Inflammatory macrophage (primary cell): ENCODE results near the gene FRY.

Experiments
- DNase-seq, 2 donors: peaks; one replicate each; pipeline ENCODE4 v3.0.0-alpha.2; 2020 to 2022

FRY gene

DNA sequence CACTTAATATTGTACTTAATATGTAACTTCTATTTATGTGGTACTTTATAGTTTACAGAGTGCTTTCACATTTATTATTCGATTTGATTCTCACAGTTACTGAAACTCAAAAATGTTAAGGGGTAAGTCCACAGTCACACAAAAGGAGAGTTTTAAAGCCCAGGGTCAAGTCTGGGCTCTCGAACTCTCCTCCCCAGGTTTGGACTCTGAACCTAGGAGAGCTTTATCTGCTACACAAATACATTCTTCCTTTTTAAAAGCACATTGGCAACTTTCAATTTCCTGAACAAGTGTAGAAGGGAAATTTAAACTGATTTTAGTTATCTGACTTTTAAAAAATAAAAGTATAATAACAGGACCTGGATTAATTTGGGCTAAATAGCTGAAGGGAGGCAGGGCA is 144.4 kb downstream of the FRY start:
- DNase-seq, result no peak

DNA sequence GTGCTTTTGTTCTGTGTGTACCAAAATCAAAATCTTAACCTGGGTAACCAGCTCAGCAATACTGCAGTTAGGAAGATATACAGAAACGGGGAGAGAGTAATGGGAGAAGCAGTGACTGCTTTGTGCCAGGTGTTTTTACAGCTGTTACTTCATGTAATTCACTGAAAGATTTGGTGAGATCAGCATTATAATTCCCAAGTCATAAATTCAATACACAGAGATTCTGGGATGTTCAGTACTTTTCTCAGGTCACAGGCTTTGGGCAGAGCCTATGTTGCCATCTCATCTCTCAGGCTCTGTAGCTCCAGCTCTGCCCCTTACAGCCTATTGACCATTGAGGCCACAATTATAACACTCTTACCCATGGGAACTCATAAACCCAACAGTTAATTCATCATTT is 145.1 kb downstream of the FRY start:
- no peak for DNase-seq

DNA sequence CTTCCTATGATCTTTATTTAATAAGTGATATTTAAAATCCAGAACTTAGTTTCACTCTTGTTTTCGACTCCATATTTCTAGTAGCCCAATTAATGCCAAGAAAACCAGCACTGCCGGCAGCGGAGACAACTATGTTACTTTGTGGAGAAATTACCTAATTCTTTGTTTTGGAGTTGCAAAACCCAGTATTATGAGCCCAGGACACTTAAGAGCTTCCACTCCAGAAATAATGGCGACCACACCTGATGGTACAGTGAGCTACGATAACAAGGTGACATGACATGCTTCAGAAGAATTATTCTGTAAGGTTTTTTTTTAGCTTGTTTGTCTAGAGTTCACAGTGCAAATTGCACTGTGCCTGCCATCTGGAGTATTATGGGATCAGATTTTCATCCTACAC is 147.2 kb downstream of the FRY start:
- DNase-seq, result no peak

DNA sequence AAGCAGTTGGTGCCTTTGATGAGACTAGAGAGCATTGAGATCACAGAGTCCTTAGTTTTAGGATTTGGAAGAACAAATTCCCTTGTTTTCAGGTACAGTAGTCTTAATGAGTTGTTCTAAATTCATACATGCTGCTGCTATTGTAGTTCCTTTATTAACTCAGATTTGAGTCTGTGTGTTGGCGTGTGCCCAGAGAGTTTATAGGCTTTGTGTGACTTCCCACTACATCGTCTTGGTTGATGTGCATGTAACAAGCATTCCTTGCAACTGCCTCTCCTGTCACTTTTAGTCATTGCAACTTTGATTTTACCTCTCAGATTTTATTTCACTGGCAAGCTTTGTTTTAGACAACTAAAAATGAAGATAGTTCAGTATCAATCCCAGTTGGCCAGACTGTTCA is 148.1 kb downstream of the FRY start:
- no peak for DNase-seq

DNA sequence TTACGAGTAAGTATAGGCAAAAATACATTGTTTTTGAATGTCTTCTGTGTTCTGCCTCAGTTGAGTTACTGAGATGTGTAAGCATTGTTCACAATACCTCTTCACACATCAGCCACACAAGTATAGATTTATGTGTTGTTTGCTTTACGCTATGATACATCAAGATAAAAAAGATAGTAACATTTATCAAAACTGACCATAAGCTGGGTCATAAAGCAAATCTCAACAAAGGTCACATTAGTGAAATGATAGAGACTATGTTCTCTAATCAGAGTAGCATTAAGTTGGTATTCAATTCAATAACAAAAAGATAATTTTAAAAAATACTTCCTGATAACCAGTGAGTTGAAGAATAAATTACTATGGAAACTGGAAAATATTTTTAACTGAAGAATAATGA is 156.1 kb downstream of the FRY start:
- DNase-seq, result no peak

DNA sequence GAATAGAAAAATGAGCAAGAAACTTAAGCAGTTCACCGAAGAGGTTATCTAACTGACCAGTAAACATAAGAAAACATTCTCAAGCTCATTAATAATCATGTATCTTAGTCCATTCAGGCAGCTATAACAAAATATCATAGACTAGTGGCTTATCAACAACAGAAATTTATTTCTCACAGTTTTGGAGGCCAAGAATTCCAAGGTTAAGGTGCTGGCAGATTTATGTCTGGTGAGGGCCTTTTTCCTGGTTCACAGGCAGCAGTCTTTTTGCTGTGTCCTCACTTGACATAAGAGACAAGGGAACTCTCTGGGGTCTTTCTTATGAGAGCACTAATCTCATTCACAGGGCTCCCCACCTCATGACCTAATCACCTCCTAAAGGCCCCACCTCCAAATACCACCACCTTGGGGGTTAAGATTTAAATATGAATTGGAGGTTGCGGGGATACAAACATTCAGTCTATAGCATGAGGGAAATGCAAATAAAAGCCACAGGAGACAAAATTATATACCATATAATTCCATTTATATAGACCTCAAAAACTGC is 160.0 kb downstream of the FRY start:
- DNase-seq, result no peak

DNA sequence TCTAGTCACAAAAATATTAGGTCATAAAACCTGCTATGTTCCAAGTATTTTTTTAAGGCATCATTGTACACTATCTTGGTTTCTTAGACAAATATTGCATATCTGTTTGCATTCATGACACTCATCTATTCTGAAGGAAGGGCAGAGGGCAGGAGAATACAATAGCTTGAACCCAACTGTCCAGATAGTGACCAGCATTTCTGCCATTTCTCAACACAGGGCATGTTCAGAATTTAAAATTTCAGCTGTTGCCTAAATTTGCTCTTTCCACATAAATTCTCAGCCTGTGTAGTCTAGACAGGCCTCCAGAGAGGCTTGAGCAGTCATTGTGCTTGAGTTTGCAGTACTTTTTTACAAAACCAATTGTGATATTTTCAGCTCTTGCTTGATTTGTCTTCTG is 164.1 kb downstream of the FRY start:
- no peak for DNase-seq

DNA sequence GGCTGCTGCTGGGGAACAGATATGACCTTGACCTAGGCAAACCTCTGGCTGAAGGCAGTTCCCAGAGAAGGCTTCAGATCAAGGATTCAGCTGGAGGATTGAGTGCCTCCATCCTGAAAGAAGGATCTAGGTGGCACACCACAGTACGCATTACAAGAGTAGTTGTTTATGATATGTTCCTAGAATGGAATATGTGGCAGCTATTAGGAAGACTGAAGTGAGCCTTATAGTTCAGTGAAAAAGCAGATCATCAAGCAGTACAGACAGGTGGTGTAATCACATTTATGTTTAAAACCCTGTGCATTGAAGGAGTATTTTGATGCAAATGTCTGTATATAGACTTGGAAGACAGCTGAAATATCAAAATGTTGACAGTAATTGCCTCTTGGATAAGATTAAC is 167.6 kb downstream of the FRY start:
- no peak for DNase-seq

DNA sequence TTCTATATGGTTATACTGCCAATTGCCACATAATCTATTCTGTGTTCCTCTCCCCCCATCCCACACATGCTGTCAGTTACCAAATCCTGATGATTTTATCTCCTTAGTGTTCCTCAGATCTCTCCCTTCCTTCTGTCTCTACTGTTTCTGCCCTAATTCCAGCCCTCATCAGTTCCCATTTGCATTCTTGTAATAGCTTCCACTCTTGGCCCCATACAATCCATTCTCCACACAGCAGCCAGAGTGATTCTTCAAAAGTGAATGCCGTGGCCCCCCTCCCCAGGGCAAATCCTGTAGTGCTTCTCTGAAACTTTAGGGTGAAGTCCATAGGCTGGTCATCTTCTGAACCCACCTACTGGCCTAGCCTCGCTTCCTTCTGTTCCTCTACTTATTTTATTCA is 169.2 kb downstream of the FRY start:
- no peak for DNase-seq

DNA sequence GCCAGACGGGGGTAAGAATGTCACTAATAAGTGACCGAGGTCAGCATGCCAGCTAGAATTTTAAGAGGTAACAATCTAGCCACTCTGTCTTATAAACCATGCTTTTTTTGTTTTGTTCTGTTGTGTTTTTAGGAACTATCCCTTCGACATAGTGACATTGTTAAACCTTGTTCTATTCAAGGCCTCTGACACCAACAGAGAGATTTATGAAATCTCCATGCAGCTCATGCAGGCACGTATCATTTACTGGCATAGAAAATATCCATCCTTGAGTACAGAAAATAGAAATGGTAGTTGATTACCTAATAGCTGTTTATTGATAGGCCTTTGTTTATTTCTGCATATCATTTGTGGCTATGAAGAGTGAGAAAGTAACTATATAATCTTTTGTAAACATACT is 170.2 kb downstream of the FRY start:
- DNase-seq, result no peak

DNA sequence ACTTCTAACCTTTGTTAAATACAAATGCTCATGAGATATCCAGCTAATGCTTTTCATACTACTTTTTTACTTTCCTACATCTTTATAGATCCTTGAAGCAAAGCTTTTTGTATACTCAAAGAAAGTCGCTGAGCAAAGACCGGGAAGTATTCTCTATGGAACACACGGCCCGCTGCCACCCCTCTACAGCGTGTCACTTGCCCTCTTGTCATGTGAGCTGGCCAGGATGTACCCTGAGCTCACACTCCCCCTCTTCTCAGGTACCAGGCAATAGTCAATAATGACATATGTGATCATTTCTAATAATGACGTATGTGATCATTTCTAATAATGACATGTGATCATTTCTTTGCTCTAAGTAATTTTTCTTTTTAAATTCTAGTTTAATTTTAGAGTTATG is 170.7 kb downstream of the FRY start:
- no peak for DNase-seq

DNA sequence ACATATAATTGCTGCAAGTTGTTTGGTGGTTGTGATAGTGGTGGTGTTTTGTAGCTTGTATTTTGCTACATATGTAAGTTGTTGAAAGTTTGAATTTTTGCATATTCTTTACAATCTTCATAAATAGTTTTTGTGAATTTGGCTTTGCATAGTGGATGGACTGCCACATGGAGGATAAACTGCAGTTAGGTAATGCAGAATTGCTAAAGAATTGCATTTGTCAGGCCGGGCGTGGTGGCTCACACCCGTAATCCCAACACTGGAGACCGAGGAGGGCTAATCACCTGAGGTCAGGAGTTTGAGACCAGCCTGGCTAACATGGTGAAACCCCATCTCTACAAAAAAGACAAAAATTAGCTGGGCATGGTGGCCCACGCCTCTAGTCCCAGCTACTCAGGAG is 171.6 kb downstream of the FRY start:
- no peak for DNase-seq

DNA sequence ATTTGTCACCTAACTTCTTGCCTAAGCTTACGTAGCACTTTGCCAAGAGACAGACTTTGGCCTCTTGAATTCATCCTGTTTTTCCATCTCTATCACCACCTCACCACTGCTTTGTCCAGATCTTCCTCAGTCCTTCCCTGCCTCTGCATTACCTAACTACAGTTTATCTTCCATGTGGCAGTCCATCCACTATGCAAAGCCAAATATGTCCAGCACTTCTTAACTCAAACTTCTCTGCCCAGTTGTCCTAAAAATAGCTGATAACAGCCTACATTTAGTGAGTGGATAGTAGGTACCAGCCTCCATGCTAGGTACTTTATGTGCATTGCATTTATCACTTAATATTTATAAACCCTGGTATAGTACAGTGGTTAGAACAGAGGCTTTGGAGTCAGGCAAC is 172.2 kb downstream of the FRY start:
- no peak for DNase-seq

DNA sequence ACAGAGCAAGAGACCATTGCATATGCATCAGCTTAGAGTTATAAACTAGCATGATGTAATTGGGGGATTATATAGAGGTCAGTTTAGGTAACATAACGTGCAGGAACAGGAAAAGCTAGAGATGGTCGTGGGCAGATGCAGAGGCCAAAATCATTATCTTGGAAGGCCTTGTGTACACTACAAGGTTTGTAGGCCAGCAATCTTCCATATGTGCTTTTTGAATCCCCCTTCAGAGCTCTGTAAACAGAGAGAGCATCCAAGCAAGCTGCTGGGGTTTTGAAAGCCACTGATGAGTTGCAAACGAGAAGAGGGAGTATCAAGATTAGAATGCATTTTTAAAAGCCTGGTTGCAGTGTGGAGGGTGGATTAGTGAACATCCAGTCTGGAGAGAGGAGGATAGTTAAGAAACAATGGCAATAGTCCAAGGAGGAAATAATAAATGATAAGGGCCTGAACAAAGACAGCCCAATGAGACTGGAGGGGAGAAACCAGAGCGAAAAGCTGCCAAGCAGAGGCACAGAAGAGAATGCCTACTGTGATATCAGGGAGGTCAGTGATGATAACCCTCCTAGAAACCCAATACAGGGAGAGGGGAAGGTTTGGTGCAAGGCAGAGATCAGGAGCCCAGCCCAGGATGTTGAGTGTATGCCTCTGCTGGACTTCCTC is 174.0 kb downstream of the FRY start:
- DNase-seq, result no peak

DNA sequence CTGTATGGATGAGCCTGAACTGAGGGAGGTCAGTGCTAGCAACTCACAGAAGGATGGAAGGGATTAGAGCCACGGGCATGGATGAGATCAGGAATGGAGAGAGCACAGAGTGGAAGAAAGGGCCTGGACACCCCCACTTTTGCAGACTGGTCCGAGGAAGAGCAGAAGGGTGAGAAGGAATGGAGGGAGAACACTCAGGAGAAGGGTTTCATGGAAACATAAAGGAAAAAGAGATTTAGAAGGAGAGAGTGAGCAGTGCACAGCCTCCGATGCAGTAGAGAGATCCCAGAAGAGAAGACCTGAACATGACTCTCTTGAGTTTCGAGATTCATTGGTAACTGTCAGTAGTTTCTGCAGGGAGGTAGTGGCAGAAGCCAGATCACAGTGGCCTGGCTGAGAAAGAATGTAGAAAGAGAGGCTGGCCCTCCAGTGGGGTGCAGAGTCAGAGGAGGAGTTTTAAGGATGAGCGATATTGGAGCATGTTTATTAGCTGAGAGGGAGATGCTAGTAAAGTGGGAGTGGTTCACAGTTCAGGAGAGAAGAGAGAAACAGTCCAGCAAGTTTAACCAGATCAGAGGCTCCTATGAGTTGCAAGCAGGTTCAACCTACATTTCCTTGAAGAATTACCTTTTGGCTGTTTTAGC is 174.6 kb downstream of the FRY start:
- DNase-seq, result no peak

DNA sequence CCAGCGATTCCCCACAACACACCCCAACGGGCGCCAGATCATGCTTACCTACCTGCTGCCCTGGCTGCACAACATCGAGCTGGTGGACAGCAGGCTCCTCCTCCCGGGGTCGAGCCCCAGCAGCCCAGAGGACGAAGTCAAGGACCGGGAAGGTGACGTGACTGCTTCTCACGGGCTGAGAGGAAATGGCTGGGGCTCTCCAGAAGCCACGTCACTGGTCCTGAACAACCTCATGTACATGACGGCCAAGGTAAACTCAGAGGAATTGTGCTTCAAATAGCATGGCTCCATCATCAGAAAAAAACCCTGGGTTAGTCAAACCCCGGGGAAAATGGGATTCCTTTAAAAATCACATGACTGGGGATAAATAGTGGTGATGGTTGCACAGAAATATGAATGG is 177.3 kb downstream of the FRY start:
- DNase-seq, result no peak

DNA sequence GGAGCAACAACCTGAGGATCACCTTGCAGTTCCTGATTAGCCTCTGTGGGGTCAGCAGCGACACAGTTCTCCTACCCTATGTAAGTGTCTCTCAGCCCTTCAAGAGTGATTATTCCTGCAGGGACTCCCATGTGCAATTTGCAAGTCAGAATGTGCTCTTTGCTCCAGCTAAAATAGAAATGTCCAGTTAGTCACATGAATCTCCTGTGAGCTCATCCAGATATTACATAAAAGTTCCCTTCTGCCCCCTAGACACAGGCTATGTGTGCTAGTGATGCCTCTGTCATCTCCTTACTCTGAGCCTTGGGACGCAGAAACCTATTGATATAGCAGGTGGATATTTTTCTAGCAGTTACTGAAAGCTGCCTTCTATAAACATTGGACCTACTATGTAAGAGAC is 178.1 kb downstream of the FRY start:
- peak; percentile 28 to 39 for DNase-seq

DNA sequence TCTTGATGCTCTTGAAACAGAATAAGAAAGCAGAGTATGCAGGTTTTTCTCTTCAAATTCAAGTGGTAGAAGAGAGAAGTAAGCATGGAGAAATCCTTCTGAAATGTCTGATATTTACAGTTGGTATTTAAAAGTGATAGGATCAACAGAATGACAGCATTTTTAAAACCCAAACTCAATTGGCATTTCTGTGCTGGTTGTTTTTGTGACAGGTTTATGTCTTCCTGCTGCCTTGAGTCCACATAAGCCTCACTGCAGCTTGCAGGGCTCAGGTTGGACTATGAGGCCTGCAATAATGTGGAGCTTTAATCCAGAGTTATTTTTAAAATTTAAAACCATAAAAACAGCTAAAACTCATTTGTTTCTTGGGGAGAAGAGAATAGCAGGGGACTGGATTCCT is 178.5 kb downstream of the FRY start:
- no peak for DNase-seq

DNA sequence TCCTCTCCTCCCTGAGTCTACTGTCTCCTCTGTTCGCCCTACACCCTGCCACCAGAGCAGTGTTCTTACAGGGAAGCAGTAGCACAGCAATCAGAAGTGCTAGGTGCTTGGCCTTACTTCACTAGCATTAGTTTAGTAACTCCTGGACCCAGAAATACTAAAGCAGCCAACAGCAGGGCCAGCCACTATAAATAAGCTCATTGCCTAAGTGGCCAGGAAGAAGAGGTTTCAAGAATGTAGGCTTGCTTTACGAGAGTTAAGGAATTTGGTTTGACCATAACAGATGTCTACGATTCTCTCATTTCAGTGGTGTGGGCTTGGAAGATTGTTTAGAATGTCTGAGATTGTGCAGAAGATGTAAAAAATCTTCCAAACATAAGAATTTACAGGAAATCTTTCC is 180.2 kb downstream of the FRY start:
- no peak for DNase-seq

DNA sequence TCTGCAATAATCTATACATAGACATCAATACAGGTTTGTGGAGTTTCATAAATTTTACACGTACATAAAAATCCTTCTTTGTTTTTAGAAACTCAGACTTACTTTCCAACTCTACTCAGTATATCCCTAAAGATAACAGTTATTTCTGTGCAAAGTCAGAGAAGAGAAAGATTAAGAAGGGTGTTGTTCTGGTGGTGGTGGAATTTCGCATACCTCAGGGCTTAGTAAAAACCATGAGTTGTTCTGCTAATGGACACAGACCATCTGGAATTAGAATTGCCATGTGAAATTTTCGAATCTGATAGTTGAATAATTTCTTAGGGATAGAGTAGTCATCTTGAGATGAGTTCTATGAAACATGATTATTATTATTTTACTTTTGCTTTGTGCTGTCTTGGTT is 180.8 kb downstream of the FRY start:
- no peak for DNase-seq

DNA sequence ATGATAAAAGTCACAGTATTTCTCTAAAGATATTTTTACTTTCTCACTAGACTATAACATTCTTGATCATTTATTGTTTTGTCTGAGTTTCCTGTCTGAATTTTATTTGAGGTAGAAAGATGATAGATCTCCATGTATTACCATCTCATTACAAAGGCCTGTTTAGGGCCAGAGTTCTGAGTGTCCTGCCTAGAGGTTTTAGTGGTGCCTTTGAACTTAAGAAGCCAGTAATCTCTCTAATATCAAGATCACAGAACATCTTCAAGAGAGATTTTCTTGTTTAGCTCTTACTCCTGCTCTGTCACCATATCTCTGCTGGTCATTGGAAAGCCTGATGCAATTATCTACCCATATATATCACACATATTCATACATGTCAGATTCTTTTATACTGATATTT is 182.1 kb downstream of the FRY start:
- no peak for DNase-seq

DNA sequence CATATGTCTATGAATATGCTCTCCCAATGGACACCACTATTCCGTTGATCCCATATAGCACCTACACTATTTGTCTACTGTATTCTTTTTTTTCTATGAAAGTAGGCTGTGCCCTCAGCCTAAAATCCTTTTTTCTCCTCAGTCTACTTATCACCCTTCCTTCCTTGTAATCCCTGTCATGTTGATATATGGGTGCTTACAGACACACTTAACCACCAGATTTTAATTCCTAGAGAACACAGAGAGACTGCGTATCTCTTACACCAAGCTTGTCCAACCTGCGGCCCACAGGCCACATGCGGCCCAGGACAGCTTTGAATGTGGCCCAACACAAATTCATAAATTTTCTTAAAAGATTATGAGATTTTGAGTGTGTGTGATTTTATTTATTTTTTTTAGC is 182.5 kb downstream of the FRY start:
- DNase-seq, result no peak

DNA sequence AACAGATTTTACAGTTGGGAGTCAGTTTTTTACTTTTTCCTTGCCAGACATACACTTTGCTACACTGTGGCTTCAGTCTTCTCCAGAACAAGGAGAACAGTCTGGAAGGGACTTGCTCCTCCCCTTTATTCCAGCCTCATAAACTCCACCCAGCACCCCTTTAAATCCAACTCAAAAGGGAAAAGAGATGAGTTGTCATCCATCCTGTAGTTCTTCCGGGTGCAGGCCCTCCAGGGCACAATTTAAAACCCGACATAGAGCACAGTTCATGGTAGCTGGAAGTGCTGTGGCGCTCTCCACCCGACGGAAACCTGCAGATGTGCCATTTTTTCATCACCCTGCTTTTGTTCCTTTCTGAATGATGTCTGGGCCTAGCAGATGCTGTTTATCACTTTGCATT is 184.7 kb downstream of the FRY start:
- DNase-seq, result no peak

DNA sequence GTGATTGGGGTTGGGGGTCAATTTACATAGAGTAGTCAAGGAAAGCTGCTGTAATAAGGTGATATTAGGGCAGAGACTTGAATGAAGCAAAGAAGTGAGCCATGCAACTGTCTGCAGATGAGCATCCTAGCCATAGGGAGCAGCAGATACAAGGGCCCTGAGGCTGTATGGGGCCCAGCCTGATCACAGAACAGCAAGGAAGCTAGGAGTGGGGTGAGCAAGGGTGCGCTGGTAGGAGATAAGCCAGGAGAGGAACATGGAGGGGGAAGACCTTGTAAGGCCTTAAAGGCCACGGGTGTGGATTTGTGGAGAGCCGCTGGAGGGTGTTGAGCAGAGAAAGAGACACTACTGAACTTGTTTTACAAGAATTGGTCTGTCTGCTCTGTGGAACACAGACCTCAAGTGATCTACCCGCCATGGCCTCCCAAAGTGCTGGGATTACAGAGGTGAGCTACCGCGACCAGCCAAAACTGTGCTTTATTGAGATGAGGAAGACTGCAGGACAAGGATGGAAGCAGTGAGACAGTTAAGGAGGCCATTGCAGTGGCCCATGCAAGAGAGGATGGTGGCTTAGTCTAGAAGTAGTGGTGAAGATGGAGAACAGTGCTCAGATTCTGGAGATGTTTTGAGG is 190.6 kb downstream of the FRY start:
- no peak for DNase-seq
